Caco-2 (cell line): Measurements from ENCODE around the gene MCRS1. TPM values are rescaled to one million over a fixed set of nuclear protein-coding genes. Genes with fewer than 3 reads are reported as not detected.

ENCODE experiments used
- BruUV-seq: library from RNA; stranded (reverse); fragments of 400-500 nt; replicated peaks from 2 replicates; lab custom pipeline; 2021; lab: Mats Ljungman, UMichigan
- CTCF ChIA-PET: fragments of 300-600 bp; sonication (Branson Sonifier 250); formaldehyde crosslinking; loops from one replicate; lab custom pipeline; 2022; ENCODE audit warnings: antibody characterized with exemption; lab: Charles Lee
- POLR2A ChIA-PET: fragments of 300-600 bp; sonication (Branson Sonifier 250); formaldehyde crosslinking; loops from one replicate; lab custom pipeline; 2022; ENCODE audit warnings: antibody characterized with exemption; lab: Charles Lee
- DNase-seq, 2 experiments: peaks; one replicate each; pipeline versions ENCODE4 v3.0.0 to v3.0.0-alpha.2; 2020 to 2022
- H3K27me3 ChIP-seq: replicated peaks from 2 replicates; pipeline ENCODE4 v1.6.0; 2011; ENCODE audit warnings: low read length; ENCODE audit not compliant: control insufficient read depth, insufficient read depth
- H3K36me3 ChIP-seq: 2 replicates; pipeline ENCODE4 v1.5.1; 2011; ENCODE audit warnings: low read length; ENCODE audit not compliant: control insufficient read depth, insufficient read depth
- H3K4me1 ChIP-seq: fragments of 250-450 bp; sonication (Bioruptor Pico); 2 replicates; pipeline ENCODE4 v1.5.1; 2020; ENCODE audit warnings: mild to moderate bottlenecking
- H3K4me3 ChIP-seq: 2 replicates; pipeline ENCODE4 v1.5.1; 2011; ENCODE audit warnings: low read depth, mild to moderate bottlenecking, control low read depth, low read length
- H3K9me3 ChIP-seq: fragments of 250-450 bp; sonication (Bioruptor Pico); 2 replicates; pipeline ENCODE4 v1.5.1; 2020; ENCODE audit warnings: mild to moderate bottlenecking, moderate library complexity
- H3K27ac Mint-ChIP-seq: one replicate; pipeline ENCODE4 v1.8.0; 2022; ENCODE audit warnings: mixed read lengths; ENCODE audit not compliant: unreplicated experiment
- H3K27me3 Mint-ChIP-seq: one replicate; pipeline ENCODE4 v1.8.0; 2022; ENCODE audit warnings: mixed read lengths; ENCODE audit not compliant: insufficient read depth, unreplicated experiment
- H3K36me3 Mint-ChIP-seq: one replicate; pipeline ENCODE4 v1.8.0; 2022; ENCODE audit warnings: mild to moderate bottlenecking, mixed read lengths; ENCODE audit not compliant: insufficient read depth, unreplicated experiment
- H3K4me1 Mint-ChIP-seq: one replicate; pipeline ENCODE4 v1.8.0; 2022; ENCODE audit warnings: low read depth, mixed read lengths; ENCODE audit not compliant: unreplicated experiment
- H3K4me3 Mint-ChIP-seq: one replicate; pipeline ENCODE4 v1.8.0; 2022; ENCODE audit warnings: mild to moderate bottlenecking, moderate library complexity, mixed read lengths; ENCODE audit not compliant: unreplicated experiment
- H3K9me3 Mint-ChIP-seq: one replicate; pipeline ENCODE4 v1.8.0; 2022; ENCODE audit warnings: mixed read lengths; ENCODE audit not compliant: unreplicated experiment
- intact Hi-C: fragments of 100-400 bp; cut with micrococcal nuclease; formaldehyde crosslinking; loops from one replicate; pipeline ENCODE4 v1.10.0; 2022; ENCODE audit not compliant: unreplicated experiment
- total RNA-seq: library from RNA; stranded (reverse); gene quantifications from 2 replicates; pipeline ENCODE4 v1.2.3, GENCODE V29; 2022
- TF ChIP-seq, protein P1 (sequence below), 2 experiments: fragments of 200-600 bp in 1 of 2; IDR thresholded peaks; 1 replicate in 1 of 2; 2 replicates in 1 of 2; pipeline versions ENCODE4 v1.5.1 to v1.8.0; 2011 to 2022; ENCODE audit warnings: antibody characterized with exemption in 1 of 2, control low read depth in 1 of 2, inconsistent platforms in 1 of 2, low read depth in 1 of 2, low read length in 1 of 2, mild to moderate bottlenecking in 1 of 2, moderate library complexity in 1 of 2; ENCODE audit not compliant: insufficient read depth in 1 of 2, severe bottlenecking in 1 of 2, unreplicated experiment in 1 of 2

The MCRS1 gene
- total RNA-seq, 1 experiment from 2014 or later, result 122 TPM

DNA sequence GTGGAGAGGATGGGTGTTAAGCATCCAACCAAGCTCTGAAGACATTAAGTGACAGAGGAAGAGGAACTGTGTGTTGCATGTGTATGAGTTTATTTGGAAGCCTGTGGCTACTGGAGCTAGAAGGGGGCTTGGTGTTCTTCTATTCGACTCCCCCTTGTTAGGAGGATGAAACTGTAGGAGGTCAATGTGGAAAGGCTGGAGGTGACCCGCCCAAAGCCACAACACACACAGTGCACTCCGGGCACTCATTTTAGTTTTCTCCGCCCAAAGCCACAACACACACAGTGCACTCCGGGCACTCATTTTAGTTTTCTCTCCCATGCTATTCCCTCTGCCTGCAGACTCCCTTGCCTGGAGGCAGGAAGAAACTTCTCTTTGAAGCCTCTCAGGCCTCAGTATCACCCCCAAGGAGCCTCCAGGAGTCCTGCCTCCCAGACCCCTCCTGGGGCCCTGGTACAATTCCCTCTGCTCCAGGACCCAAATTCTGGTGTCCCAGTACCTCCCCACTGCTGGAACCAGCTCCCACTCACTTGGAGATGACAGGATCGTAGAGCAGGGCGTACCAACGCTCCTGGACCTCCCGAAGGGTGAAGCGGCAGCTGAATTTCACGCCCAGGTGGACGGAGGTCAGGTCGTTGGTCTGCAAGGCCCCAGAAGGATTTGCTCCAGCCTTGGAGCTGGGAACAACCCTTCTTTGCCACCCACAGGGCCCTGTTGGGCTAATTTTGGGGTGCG is 3.8 kb downstream of the MCRS1 start:
- intact Hi-C loops, result no loop called here
- H3K4me3 Mint-ChIP-seq, result no peak overlapping the region
- Histone ChIP-seq H3K27me3 (no peaks in the 10 kb centered on the region), H3K9me3 (no peaks in the 10 kb centered on the region), H3K4me1 (no peaks in the 10 kb centered on the region), H3K36me3 (peaks cover 9% of the 10 kb centered on the region), H3K4me3 (no peak overlapping the region)
- no peaks in the 10 kb centered on the region for H3K4me1 Mint-ChIP-seq
- no peak overlapping the region for H3K27ac Mint-ChIP-seq
- no peak for DNase-seq
- no peaks in the 10 kb centered on the region for H3K9me3 Mint-ChIP-seq
- H3K27me3 Mint-ChIP-seq, result no peaks in the 10 kb centered on the region
- TF ChIP-seq, protein P1, sequence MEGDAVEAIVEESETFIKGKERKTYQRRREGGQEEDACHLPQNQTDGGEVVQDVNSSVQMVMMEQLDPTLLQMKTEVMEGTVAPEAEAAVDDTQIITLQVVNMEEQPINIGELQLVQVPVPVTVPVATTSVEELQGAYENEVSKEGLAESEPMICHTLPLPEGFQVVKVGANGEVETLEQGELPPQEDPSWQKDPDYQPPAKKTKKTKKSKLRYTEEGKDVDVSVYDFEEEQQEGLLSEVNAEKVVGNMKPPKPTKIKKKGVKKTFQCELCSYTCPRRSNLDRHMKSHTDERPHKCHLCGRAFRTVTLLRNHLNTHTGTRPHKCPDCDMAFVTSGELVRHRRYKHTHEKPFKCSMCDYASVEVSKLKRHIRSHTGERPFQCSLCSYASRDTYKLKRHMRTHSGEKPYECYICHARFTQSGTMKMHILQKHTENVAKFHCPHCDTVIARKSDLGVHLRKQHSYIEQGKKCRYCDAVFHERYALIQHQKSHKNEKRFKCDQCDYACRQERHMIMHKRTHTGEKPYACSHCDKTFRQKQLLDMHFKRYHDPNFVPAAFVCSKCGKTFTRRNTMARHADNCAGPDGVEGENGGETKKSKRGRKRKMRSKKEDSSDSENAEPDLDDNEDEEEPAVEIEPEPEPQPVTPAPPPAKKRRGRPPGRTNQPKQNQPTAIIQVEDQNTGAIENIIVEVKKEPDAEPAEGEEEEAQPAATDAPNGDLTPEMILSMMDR (IDR thresholded peaks at IDR 0.05; ENCODE audit: insufficient read depth in 1 of 2, low read depth in 1 of 2, low read length in 1 of 2, severe bottlenecking in 1 of 2, unreplicated experiment in 1 of 2), result no peak
- CTCF ChIA-PET, result interaction anchor here (1.0 to 1.1 kb wide), 2 partner anchors 11 to 16 kb away, joined by 3 read pairs; no protein-coding TSS in a partner anchor
- POLR2A ChIA-PET, result interaction anchor here (0.7 kb wide), 1 partner anchor 58 kb away, joined by 4 read pairs; no protein-coding TSS in a partner anchor
- BruUV-seq, result no TSS peak
- peaks cover 72% of the 10 kb centered on the region for H3K36me3 Mint-ChIP-seq

DNA sequence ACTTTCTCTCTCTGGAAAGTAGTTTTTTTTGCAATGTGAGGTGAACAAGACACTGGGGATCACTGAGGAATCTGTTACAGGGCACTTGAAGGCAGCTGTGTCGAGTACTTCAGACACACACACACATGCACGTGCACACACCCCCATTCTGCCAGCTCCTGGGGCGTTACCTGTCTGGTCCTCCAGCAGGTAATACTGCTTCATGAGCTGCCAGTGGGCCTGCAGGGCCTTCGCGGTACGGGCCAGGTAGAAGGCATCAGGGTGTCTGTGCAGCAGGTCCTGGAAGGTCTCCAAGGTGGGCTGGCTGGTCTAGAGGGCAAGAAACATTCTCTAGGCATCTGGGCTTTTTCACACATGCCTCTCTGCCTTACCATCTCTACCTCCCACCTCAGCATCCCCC is 5.1 kb downstream of the MCRS1 start:
- no peak for DNase-seq
- no TSS peak for BruUV-seq
- CTCF ChIA-PET, result interaction anchor here (1.1 kb wide), 1 partner anchor 18 kb away, joined by 3 read pairs; no protein-coding TSS in a partner anchor
- TF ChIP-seq, protein P1 (IDR thresholded peaks at IDR 0.05; ENCODE audit: insufficient read depth in 1 of 2, low read depth in 1 of 2, low read length in 1 of 2, severe bottlenecking in 1 of 2, unreplicated experiment in 1 of 2), result no peak
- Histone ChIP-seq H3K4me3 (no peak overlapping the region), H3K9me3 (no peaks in the 10 kb centered on the region), H3K27me3 (no peaks in the 10 kb centered on the region), H3K4me1 (no peaks in the 10 kb centered on the region), H3K36me3 (peaks cover 9% of the 10 kb centered on the region)
- intact Hi-C loops, result no loop called here
- Mint-ChIP-seq H3K4me1 (no peaks in the 10 kb centered on the region), H3K27ac (no peak overlapping the region), H3K9me3 (no peaks in the 10 kb centered on the region), H3K36me3 (peaks cover 68% of the 10 kb centered on the region), H3K4me3 (no peak overlapping the region), H3K27me3 (no peaks in the 10 kb centered on the region)
- POLR2A ChIA-PET, result no interaction called here

DNA sequence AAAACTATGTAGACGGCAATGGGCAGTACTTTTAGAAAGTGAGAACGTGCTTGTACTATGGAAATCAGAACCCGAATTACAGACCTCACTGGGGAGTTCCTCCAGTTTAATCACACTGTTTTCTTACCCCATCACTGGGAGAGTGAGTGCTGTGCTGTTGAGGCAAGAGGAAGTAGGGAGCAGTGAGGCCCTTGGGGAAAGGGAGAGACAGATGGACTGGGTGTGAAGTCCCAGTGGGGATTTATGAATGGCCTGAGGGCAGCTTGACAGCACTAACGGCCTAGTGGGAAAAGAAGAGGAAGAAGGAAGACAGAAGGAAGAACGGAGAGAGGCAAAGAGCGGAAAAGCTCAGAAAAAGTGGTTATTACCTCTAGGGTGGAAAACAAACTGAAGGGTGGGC is 5.7 kb downstream of the MCRS1 start:
- Mint-ChIP-seq H3K4me1 (no peaks in the 10 kb centered on the region), H3K9me3 (no peaks in the 10 kb centered on the region), H3K27me3 (no peaks in the 10 kb centered on the region), H3K36me3 (peaks cover 62% of the 10 kb centered on the region), H3K27ac (no peak overlapping the region), H3K4me3 (no peak overlapping the region)
- BruUV-seq, result no TSS peak
- no peaks in the 10 kb centered on the region for H3K9me3 ChIP-seq
- no peaks in the 10 kb centered on the region for H3K4me1 ChIP-seq
- intact Hi-C loops, result no loop called here
- no peaks in the 10 kb centered on the region for H3K27me3 ChIP-seq
- TF ChIP-seq, protein P1 (IDR thresholded peaks at IDR 0.05; ENCODE audit: insufficient read depth in 1 of 2, low read depth in 1 of 2, low read length in 1 of 2, severe bottlenecking in 1 of 2, unreplicated experiment in 1 of 2), result no peak
- H3K4me3 ChIP-seq, result no peak overlapping the region
- peaks cover 9% of the 10 kb centered on the region for H3K36me3 ChIP-seq
- ChIA-PET CTCF (no interaction called here), POLR2A (no interaction called here)
- DNase-seq, result no peak
